OCI-LY3 (cell line): Measurements from ENCODE around the gene TUBA3E.
"Not testable (repeated sequence)": the region's sequence is repeated elsewhere in the genome, so short reads cannot be mapped to it uniquely, and the experiment has no call there.

Source experiments
- H2AFZ ChIP-seq: fragments of 200-600, 300-600 bp; shearing (Covaris generic); 2 replicates; pipeline ENCODE4 v1.6.0; 2014; ENCODE audit warnings: antibody characterized with exemption, low read depth, low read length
- H3K27ac ChIP-seq: fragments of 200-600, 300-600 bp; sonication (generic); 2 replicates; pipeline ENCODE4 v1.5.1; 2014; ENCODE audit warnings: mild to moderate bottlenecking, low read length, moderate library complexity, mixed read lengths
- H3K27me3 ChIP-seq: fragments of 200-600, 300-600 bp; sonication (generic); 2 replicates; pipeline ENCODE4 v1.6.1; 2014; ENCODE audit warnings: low read depth, low read length, mixed read lengths
- H3K36me3 ChIP-seq: fragments of 200-600, 300-600 bp; sonication (generic); replicated peaks from 2 replicates; pipeline ENCODE3; 2014; ENCODE audit warnings: low read depth, low read length, mixed read lengths
- H3K4me1 ChIP-seq: fragments of 300-600, 200-600 bp; sonication (generic); 2 replicates; pipeline ENCODE4 v1.6.1; 2014; ENCODE audit warnings: low read length, mixed read lengths
- H3K4me2 ChIP-seq: fragments of 200-600, 300-600 bp; sonication (generic); 2 replicates; pipeline ENCODE4 v1.6.1; 2014; ENCODE audit warnings: low read length, mixed read lengths
- H3K4me3 ChIP-seq: fragments of 300-600, 200-600 bp; sonication (generic); 2 replicates; pipeline ENCODE4 v1.5.1; 2014; ENCODE audit warnings: antibody characterized with exemption, mild to moderate bottlenecking, low read length, moderate library complexity
- H3K79me2 ChIP-seq: fragments of 300-600, 200-600 bp; shearing (Covaris generic); 2 replicates; pipeline ENCODE4 v1.6.1; 2014; ENCODE audit warnings: mild to moderate bottlenecking, low read length, mixed read lengths
- H3K9ac ChIP-seq: fragments of 300-600, 200-600 bp; shearing (Covaris generic); 2 replicates; pipeline ENCODE4 v1.6.0; 2014; ENCODE audit warnings: mild to moderate bottlenecking, low read length, moderate library complexity
- H3K9me3 ChIP-seq: fragments of 200-600, 300-600 bp; shearing (Covaris generic); 2 replicates; pipeline ENCODE4 v1.6.1; 2014; ENCODE audit warnings: low read length, mixed read lengths; ENCODE audit not compliant: insufficient read depth
- H4K20me1 ChIP-seq: fragments of 200-600, 300-600 bp; sonication (generic); 2 replicates; pipeline ENCODE4 v1.6.1; 2016; ENCODE audit warnings: low read length, mixed read lengths; ENCODE audit not compliant: insufficient read depth
- CTCF ChIP-seq: fragments of 200-600, 300-600 bp; sonication (generic); IDR thresholded peaks from 2 replicates; pipeline ENCODE4 v1.5.1; 2014; ENCODE audit warnings: antibody characterized with exemption, low read length, low read depth
- EZH2phosphoT487 ChIP-seq: fragments of 200-600 bp; shearing (Covaris generic); IDR thresholded peaks from 2 replicates; pipeline ENCODE4 v1.6.1; 2018; ENCODE audit warnings: antibody characterized with exemption, mixed run types, low read depth

Gene TUBA3E

GRCh38 chr2:130156624-130157004 is 41.6 kb downstream of the TUBA3E start:
- Histone ChIP-seq H3K4me3 (no peak overlapping the region), H3K4me2 (no peak overlapping the region), H2AFZ (no peak overlapping the region), H4K20me1 (no peaks in the 10 kb centered on the region), H3K27ac (no peak overlapping the region), H3K36me3 (no peaks in the 10 kb centered on the region), H3K4me1 (peaks cover 13% of the 10 kb centered on the region), H3K27me3 (no peaks in the 10 kb centered on the region), H3K79me2 (no peaks in the 10 kb centered on the region), H3K9me3 (no peaks in the 10 kb centered on the region), H3K9ac (no peak overlapping the region)
- TF ChIP-seq EZH2phosphoT487: no peak
- no peak for TF ChIP-seq CTCF

GRCh38 chr2:130155956-130156623 is 42.1 kb downstream of the TUBA3E start:
- not testable (repeated sequence) for H2AFZ ChIP-seq, H3K4me2 ChIP-seq, H3K27ac ChIP-seq, H3K9me3 ChIP-seq, H4K20me1 ChIP-seq, H3K36me3 ChIP-seq, H3K4me3 ChIP-seq, H3K27me3 ChIP-seq, H3K79me2 ChIP-seq, H3K9ac ChIP-seq
- peaks cover 13% of the 10 kb centered on the region for H3K4me1 ChIP-seq
- TF ChIP-seq CTCF: peak; percentile 48

GRCh38 chr2:130154773-130155765 is 43.2 kb downstream of the TUBA3E start:
- no peak overlapping the region for H3K9ac ChIP-seq
- no peaks in the 10 kb centered on the region for H3K9me3 ChIP-seq
- no peaks in the 10 kb centered on the region for H3K36me3 ChIP-seq
- TF ChIP-seq CTCF (no peak), EZH2phosphoT487 (no peak)
- no peaks in the 10 kb centered on the region for H3K27me3 ChIP-seq
- H2AFZ ChIP-seq: no peak overlapping the region
- H3K27ac ChIP-seq: no peak overlapping the region
- no peak overlapping the region for H3K4me3 ChIP-seq
- no peaks in the 10 kb centered on the region for H3K79me2 ChIP-seq
- no peaks in the 10 kb centered on the region for H4K20me1 ChIP-seq
- peaks cover 13% of the 10 kb centered on the region for H3K4me1 ChIP-seq
- H3K4me2 ChIP-seq: no peak overlapping the region

- H3K4me1 ChIP-seq: peaks cover 13% of the 10 kb centered on the region
- H3K9me3 ChIP-seq, H4K20me1 ChIP-seq, H3K36me3 ChIP-seq, H3K9ac ChIP-seq, H3K4me3 ChIP-seq, H3K79me2 ChIP-seq, H2AFZ ChIP-seq, H3K4me2 ChIP-seq, H3K27ac ChIP-seq, H3K27me3 ChIP-seq: not testable (repeated sequence)
Observed at GRCh38 chr2:130154423-130154770, 43.8 kb downstream of the TUBA3E start.

GRCh38 chr2:130153721-130154422 is 44.4 kb downstream of the TUBA3E start:
- not testable (repeated sequence) for H4K20me1 ChIP-seq, H3K4me2 ChIP-seq, H3K79me2 ChIP-seq, H3K9me3 ChIP-seq, H3K4me3 ChIP-seq, H2AFZ ChIP-seq, H3K36me3 ChIP-seq, H3K27ac ChIP-seq, H3K9ac ChIP-seq, H3K27me3 ChIP-seq
- H3K4me1 ChIP-seq: peaks cover 11% of the 10 kb centered on the region
